ENCODE measurements around the gene DCTN5. TPM values are rescaled to one million over a fixed set of nuclear protein-coding genes. Genes with fewer than 3 reads are reported as not detected.

DCTN5 gene
- total and polyA plus RNA-seq, 2 of the 13 experiments (the other 11 are each of a cell fraction or from before 2014, with no cell fraction given) = 105 to 207 TPM

DNA sequence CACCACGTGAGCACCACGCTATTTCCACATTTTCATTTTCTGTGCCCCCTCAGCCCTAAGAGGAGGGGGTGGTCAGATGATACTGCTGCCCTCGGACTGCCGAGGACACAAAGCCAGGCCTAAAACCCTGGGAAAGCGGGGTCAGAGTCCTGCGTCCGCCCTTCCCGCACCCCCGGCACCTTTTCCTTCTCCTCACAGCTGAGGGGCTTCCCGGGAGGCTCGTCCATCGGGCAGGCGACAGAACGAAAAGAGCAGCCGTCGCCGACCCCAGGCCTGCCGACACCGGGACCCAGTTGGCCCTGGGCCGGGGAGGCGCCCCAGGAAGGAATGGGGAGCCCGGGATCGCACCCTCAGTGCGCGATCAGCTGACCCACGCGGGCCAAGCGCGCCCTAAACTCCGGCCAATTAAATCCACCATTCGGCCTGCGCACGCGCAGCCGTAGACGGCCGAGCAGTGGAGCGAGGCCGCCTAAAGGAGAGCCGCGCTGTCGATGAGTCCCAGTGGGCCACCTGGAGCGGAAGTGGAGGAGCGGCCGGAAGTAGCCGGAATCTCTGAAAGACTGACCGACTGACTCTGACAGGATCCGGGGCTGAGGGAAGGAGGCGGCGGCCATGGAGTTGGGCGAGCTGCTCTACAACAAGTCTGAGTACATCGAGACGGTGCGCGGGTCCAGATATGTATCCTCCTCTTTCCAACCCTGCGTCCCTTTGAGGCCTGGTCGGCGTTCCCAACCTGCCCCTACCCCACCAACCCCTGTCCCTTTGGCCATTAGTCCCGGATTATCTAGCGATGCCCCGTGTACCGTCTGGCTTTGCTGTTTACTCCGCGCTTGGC lies at the start of gene DCTN5, which contains the start of gene PALB2 (continued):
- TF ChIP-seq HNRNPK (IDR thresholded peaks at IDR 0.05; ENCODE audit: low read depth, low read length, poor library complexity, severe bottlenecking) (peak; percentile 61), FOXM1 (CRISPR knock-in tag; IDR thresholded peaks at IDR 0.05) (peak; percentile 48; the same call in 1 of the 2 replicates), DBP (CRISPR knock-in tag; IDR thresholded peaks at IDR 0.05; ENCODE audit: not compliant biosample characterization) (peak; percentile 99), RFX3 (CRISPR knock-in tag; IDR thresholded peaks at IDR 0.05) (no peak), MED8 (CRISPR knock-in tag; IDR thresholded peaks at IDR 0.05; ENCODE audit: insufficient replicate concordance) (peak; percentile 97), RBFOX2 (IDR thresholded peaks at IDR 0.05; ENCODE audit: low read depth, low read length) (peak; percentile 99), NBN (conservative IDR thresholded peaks at IDR 0.05) (no peak), NR3C1 (CRISPR knock-in tag; IDR thresholded peaks at IDR 0.05) (0 out of 2 replicates have a peak, but pooled peaks have one; percentile 52), HDAC6 (IDR thresholded peaks at IDR 0.05; ENCODE audit: low read depth, low read length) (no peak), GTF2F1 (IDR thresholded peaks at IDR 0.05; ENCODE audit: low read length) (no peak), FOXC1 (CRISPR knock-in tag; IDR thresholded peaks at IDR 0.05; ENCODE audit: borderline replicate concordance) (no peak), ARID4A (CRISPR knock-in tag; IDR thresholded peaks at IDR 0.05; ENCODE audit: borderline replicate concordance) (peak; percentile 95), RAD51 (IDR thresholded peaks at IDR 0.05; ENCODE audit: borderline replicate concordance) (peak; percentile 72), ATF3 (CRISPR knock-in tag; IDR thresholded peaks at IDR 0.05) (no peak), SOX6 (IDR thresholded peaks at IDR 0.05) (no peak), SOX6 (CRISPR knock-in tag; IDR thresholded peaks at IDR 0.05) (peak; percentile 84), ZNF776 (CRISPR knock-in tag; IDR thresholded peaks at IDR 0.05) (peak; percentile 99), FLYWCH1 (CRISPR knock-in tag; IDR thresholded peaks at IDR 0.05) (peak; percentile 95), IRX3 (CRISPR knock-in tag; IDR thresholded peaks at IDR 0.05; ENCODE audit: borderline replicate concordance, low read depth) (peak; percentile 97)
- TF ChIP-seq, protein P1, sequence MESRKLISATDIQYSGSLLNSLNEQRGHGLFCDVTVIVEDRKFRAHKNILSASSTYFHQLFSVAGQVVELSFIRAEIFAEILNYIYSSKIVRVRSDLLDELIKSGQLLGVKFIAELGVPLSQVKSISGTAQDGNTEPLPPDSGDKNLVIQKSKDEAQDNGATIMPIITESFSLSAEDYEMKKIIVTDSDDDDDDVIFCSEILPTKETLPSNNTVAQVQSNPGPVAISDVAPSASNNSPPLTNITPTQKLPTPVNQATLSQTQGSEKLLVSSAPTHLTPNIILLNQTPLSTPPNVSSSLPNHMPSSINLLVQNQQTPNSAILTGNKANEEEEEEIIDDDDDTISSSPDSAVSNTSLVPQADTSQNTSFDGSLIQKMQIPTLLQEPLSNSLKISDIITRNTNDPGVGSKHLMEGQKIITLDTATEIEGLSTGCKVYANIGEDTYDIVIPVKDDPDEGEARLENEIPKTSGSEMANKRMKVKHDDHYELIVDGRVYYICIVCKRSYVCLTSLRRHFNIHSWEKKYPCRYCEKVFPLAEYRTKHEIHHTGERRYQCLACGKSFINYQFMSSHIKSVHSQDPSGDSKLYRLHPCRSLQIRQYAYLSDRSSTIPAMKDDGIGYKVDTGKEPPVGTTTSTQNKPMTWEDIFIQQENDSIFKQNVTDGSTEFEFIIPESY (CRISPR knock-in tag; IDR thresholded peaks at IDR 0.05) = peak; percentile 50; the same call in 1 of the 2 replicates
- TF ChIP-seq, protein P2, sequence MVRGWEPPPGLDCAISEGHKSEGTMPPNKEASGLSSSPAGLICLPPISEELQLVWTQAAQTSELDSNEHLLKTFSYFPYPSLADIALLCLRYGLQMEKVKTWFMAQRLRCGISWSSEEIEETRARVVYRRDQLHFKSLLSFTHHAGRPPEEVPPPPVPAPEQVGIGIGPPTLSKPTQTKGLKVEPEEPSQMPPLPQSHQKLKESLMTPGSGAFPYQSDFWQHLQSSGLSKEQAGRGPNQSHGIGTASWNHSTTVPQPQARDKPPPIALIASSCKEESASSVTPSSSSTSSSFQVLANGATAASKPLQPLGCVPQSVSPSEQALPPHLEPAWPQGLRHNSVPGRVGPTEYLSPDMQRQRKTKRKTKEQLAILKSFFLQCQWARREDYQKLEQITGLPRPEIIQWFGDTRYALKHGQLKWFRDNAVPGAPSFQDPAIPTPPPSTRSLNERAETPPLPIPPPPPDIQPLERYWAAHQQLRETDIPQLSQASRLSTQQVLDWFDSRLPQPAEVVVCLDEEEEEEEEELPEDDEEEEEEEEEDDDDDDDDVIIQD (CRISPR knock-in tag; IDR thresholded peaks at IDR 0.05; ENCODE audit: low read depth) = 0 out of 2 replicates have a peak, but pooled peaks have one; percentile 41
